ENCODE results near the gene LCN12.

Gene LCN12

GRCh38 chr9:136951541-136952320, at the start of gene LCN12:
Gene LCN12 (plus strand): TSS chr9:136952273. CDS start chr9:136952328, 55 bp downstream.
- no peak for DNase-seq (ENCODE audit: low read depth)

GRCh38 chr9:136903041-136903554, 49.0 kb upstream of the LCN12 start:
- no peak for DNase-seq (ENCODE audit: low read depth)

DNA sequence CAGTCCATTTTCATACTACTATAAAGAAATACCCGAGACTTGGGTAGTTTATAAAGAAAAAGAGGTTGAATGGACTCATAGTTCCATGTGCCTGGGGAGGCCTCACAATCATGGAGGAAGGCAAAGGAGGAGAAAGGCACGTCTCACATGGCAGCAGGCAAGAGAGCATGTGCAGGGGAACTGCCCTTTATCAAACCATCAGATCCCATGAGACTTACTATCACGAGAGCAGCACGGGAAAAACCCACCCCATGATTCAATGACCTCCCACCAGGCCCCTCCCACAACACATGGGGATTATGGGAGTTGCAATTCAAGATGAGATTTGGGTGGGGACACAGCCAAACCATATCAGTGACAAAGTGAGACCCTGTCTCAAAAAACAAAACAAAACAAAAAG, 45.8 kb upstream of the LCN12 start:
- DNase-seq (ENCODE audit: low read depth), result no peak

GRCh38 chr9:136907011-136907914, 44.8 kb upstream of the LCN12 start:
- DNase-seq (ENCODE audit: low read depth), result no peak

GRCh38 chr9:136910197-136910900, 41.7 kb upstream of the LCN12 start:
- no peak for DNase-seq (ENCODE audit: low read depth)

DNA sequence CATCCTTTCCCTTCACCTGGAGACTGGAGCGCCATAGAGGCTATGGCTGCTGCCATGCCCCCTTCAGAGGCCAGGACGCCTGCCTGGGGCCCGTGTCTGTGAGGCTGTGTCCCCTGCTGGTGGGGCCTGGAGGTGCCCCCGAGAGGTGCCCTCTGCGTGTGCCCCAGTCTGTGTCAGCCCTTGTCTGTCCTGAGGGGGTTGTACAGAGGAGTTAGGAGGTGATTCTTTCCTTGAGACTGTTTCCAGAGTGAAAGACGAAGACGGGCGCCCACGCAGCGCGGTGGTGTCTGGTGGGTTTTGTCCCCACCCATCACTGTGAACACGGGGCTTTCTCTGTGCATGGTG, 41.2 kb upstream of the LCN12 start:
- no peak for DNase-seq (ENCODE audit: low read depth)

DNA sequence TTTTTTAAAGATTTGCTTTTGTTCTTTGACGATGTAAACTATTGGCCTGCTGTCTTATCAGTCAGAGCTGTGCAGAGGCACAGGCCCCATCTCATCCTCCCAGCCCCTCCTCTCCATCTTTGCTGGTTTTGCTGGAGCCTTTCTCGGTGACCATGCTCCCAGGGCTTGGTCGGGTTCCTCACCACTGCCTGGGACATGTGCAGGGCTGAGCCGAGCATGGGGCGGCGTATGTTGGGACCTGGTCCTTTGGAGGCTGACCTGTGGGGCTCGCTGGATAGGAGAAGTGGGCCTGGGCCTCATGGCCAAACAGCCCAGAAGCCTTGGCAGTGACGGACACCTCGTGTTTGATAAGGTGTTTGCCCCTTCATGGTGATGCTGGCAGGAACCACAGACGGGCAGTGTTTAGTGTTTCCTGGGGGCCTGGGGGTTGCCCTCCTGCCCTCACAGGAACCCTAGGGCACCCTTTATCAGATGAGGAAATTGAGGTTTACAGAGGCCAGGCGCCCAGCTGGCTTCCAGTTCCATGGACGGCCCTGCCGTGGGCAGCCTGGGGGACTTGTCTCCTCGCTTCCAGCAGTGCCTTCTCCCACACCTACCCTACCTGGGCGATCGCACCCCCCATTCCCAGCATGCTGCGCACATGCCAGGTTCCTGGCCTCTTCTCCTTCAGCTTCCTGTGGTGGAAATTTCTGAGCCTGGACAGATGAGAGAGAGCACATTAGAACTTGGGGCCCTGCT, 38.2 kb upstream of the LCN12 start:
- no peak for DNase-seq (ENCODE audit: low read depth)

DNA sequence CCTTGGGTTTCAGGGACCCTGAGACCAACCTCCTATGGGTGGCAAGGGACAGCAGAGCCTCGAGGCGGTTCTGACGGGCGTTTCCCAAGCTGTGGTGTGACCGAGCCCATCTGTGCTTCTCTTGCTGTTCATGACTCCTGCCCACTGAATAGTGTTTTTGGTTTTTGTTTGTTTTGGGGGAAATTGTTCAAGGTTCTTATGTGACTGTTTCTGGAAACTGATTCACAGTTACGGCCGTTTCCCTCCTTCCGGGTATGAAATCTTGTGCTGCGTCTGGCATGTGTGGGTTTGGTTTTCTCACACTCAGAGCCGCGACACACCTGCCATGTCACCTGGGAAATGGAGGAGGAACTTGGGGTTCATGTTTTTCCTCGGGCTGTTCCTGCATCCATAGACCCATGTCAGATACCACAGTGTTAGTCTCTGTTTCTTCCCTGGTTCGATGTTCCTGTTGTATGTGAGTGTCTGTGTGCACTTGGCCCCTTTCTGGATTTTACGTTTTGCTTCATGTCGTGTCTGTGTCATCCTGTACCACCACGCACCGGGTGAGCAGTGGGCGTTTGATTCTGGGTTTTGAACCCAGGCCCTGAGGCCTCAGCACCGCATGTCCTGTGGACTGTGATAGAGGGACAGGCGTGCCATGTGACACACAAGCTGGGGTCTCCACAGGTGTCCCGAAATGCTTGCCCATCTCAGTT, 36.3 kb upstream of the LCN12 start:
- no peak for DNase-seq (ENCODE audit: low read depth)

DNA sequence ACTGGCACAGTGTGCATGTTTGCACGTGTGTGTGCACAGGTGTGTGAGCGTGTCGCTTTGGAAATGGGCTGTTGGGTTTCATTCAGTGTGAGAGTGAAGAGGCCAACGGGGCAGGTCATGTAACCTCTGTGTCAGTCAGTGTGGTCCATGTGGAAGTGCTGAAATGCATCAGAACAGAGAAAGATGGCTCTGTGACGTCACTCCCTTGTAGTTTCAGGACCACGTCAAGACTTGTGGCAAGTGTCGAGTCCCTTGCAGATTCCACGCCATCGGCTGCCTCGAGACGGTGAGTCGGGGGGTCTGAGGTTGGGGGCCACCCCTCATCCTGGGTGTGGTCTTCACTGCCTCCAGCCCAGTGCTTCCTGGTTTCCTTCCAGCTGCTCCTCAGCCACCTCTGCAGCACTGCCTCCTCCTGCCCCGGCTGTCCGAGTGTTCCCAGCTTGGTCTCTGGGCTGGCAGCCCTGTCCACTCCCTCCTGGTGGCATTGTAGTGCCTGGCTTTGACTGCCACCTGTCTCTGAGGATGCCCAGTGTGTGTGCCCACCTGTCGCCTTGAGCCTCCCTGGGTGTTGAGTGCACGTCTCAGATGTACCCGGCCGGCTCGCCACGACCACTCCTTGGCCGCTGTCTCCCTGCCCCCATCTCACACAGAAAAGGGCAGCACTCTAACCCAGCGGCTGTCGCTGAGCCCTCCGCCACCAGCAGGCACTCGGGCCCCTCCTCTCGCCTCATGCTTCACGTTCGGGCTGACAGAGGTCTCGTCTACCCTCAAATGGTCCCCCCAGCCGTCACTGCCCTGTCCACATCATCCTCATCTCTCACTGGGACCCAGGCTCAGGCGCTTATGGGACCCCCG, 35.5 kb upstream of the LCN12 start:
- no peak for DNase-seq (ENCODE audit: low read depth)

DNA sequence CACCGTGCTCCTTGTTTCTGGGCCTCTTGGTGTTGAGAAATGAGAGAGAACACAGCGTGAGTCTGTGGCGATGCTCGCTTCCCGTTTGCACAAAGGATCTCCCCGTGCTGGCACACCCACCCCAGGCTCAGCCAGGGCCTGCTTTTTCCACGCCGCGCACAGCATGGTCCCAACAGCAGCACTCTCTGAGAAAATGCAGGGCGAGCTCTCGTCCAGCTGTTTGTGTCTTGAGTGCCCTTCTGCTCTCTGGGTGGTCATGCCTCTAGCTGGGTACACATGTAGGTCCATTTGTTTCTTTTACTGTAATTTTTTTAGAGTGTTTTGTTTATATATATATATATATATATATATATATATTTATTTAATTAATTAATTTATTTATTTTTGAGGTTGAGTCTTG, 34.2 kb upstream of the LCN12 start:
- no peak for DNase-seq (ENCODE audit: low read depth)

DNA sequence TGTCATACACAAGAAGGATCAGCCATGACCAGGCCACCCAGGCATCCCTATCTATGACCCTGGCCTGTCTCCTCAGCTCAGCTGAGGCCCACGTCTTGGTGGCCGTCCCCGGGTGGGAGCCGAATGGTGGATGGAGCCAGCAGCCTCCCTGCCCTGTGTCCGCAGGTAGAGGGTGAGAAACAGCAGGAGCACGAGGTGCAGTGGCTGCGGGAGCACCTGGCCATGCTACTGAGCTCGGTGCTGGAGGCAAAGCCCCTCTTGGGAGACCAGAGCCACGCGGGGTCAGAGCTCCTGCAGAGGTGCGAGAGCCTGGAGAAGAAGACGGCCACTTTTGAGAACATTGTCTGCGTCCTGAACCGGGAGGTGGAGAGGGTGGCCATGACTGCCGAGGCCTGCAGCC, 32.0 kb upstream of the LCN12 start:
- DNase-seq (ENCODE audit: low read depth), result no peak

GRCh38 chr9:136920734-136921231, 31.3 kb upstream of the LCN12 start:
- DNase-seq (ENCODE audit: low read depth), result no peak

DNA sequence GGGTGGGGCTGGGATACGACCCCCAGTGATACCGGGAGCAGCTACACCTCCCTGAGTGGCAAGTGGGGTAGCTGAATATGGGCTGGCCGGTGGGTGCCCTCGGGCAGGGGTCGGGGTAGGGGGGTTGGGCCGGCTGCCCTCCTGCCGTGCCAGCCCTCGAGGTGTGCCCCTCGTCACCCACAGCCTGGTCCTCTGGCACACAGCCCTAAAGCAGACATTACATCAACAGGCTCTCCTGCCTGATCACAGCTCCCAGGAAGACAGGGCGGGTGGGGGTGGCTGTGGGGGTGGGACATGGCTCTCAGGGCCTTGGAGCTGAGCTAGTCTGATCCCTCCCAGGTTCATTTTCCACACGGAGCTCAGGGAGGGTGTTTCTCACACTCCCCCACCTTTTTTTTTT, 30.8 kb upstream of the LCN12 start:
- DNase-seq (ENCODE audit: low read depth), result no peak

DNA sequence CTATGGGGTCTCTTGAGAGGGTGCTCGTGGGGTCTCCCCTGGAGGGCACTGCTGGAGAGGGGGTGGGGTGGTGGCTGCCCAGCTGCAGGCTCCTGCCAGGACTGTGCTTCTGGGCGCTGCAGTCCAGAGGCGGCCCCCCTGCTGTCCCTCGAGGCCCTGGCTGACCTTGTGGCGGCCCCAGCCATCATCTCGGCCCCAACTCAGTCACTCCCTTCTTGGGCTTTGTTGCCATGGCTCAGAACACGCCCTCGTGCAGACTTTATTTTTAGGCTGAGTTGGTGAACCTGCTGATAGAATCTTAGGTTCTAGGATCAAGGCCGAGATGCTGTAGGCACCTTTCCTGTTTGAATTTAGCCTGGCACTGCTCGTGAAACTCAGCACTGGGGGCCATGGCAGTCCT, 30.4 kb upstream of the LCN12 start:
- no peak for DNase-seq (ENCODE audit: low read depth)

DNA sequence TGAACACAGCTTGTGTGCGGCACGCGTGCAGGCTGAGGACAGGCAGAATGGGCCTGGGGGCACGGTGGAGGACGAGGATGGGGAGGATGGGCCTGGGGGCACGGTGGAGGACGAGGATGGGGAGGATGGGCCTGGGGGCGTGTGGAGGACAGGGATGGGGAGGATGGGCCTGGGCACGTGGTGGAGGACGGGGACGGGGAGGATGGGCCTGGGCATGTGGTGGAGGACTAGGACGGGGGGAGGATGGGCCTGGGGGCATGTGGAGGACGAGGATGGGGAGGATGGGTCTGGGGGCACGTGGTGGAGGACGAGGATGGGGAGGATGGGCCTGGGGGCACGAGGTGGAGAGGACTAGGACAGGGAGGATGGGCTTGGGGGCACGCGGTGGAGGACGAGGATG, 29.5 kb upstream of the LCN12 start:
- DNase-seq (ENCODE audit: low read depth), result no peak

- no peak for DNase-seq (ENCODE audit: low read depth)
These were observed 28.2 kb upstream of the LCN12 start for GRCh38 chr9:136923881-136924280.

DNA sequence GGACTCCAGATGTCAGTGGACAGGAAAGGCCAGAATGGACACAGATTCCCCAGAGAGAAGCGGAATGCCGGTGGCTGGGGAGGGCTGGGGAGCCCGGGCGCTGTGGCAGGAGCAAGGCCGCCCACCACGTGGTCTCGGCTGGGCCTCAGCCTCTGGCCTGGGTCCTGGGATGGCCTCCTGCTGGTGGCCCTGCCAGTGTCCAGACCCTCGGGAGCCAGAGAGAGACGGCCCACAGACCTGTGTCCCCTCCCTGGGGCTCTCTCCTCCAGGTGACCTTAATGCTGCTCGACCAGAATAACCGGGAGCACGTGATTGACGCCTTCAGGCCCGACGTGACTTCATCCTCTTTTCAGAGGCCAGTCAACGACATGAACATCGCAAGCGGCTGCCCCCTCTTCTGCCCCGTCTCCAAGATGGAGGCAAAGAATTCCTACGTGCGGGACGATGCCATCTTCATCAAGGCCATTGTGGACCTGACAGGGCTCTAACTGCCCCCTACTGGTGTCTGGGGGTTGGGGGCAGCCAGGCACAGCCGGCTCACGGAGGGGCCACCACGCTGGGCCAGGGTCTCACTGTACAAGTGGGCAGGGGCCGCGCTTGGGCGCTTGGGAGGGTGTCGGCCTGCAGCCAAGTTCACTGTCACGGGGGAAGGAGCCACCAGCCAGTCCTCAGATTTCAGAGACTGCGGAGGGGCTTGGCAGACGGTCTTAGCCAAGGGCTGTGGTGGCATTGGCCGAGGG, 26.5 kb upstream of the LCN12 start:
- no peak for DNase-seq (ENCODE audit: low read depth)

- DNase-seq (ENCODE audit: low read depth), result no peak
These were observed 25.8 kb upstream of the LCN12 start for GRCh38 chr9:136926154-136926704.

GRCh38 chr9:136926749-136927148, 25.3 kb upstream of the LCN12 start:
- no peak for DNase-seq (ENCODE audit: low read depth)
